A673 (cell line): ENCODE measurements around the gene GALNTL6.

Experiments
- CTCF ChIP-seq: fragments of 300-800, 200-600 bp; sonication (generic); conservative IDR thresholded peaks from 2 replicates; pipeline ENCODE4 v1.5.1; 2017; ENCODE audit warnings: low read depth, mild to moderate bottlenecking, antibody characterized with exemption, low read length, moderate library complexity, mixed read lengths
- EZH2 ChIP-seq: fragments of 200-600 bp; sonication (generic); IDR thresholded peaks from 2 replicates; pipeline ENCODE4 v1.6.1; 2017; ENCODE audit warnings: borderline replicate concordance, low read depth, mild to moderate bottlenecking, mixed read lengths, antibody characterized with exemption, low read length; ENCODE audit not compliant: poor library complexity, severe bottlenecking

GRCh38 chr4:172515266-172515879 lies 702.2 kb downstream of the GALNTL6 start:
- TF ChIP-seq CTCF (no peak), EZH2 (no peak)
